OCI-LY1 (cell line): ENCODE measurements around the gene MERTK.

ENCODE experiments used
- H2AFZ ChIP-seq: fragments of 200-600 bp; sonication (generic), shearing (Covaris generic); 2 replicates; pipeline ENCODE4 v1.6.0; 2014; ENCODE audit warnings: antibody characterized with exemption, mild to moderate bottlenecking, low read length
- H3F3A ChIP-seq: fragments of 200-600 bp; sonication (generic), shearing (Covaris generic); 2 replicates; pipeline ENCODE4 v1.6.0; 2014; ENCODE audit warnings: mild to moderate bottlenecking, antibody characterized with exemption, low read length, moderate library complexity; ENCODE audit not compliant: insufficient read depth
- H3K27ac ChIP-seq: fragments of 200-600 bp; sonication (generic); 2 replicates; pipeline ENCODE4 v1.5.1; 2014; ENCODE audit warnings: low read length, mixed run types, mild to moderate bottlenecking, low read depth; ENCODE audit not compliant: poor library complexity, severe bottlenecking
- H3K27me3 ChIP-seq: fragments of 200-600 bp; sonication (generic); 2 replicates; pipeline ENCODE4 v1.6.0; 2014; ENCODE audit warnings: antibody characterized with exemption, mild to moderate bottlenecking, low read length, moderate library complexity; ENCODE audit not compliant: insufficient read depth
- H3K36me3 ChIP-seq: fragments of 200-600 bp; sonication (generic); 2 replicates; pipeline ENCODE4 v1.6.1; 2014; ENCODE audit warnings: mild to moderate bottlenecking, antibody characterized with exemption, low read length, moderate library complexity, mixed read lengths; ENCODE audit not compliant: insufficient read depth
- H3K4me1 ChIP-seq: fragments of 200-600 bp; sonication (generic); 2 replicates; pipeline ENCODE4 v1.5.1; 2014; ENCODE audit warnings: mild to moderate bottlenecking, low read length, moderate library complexity; ENCODE audit not compliant: insufficient read depth, severe bottlenecking
- H3K4me2 ChIP-seq: fragments of 200-600 bp; sonication (generic), shearing (Covaris generic); 2 replicates; pipeline ENCODE4 v1.6.1; 2014; ENCODE audit warnings: low read length
- H3K4me3 ChIP-seq: fragments of 200-600 bp; sonication (generic); 2 replicates; pipeline ENCODE4 v1.5.1; 2014; ENCODE audit warnings: low read length, low read depth, mild to moderate bottlenecking, mixed read lengths; ENCODE audit not compliant: poor library complexity, severe bottlenecking
- H3K79me2 ChIP-seq: fragments of 200-600 bp; shearing (Covaris generic); 2 replicates; pipeline ENCODE4 v1.6.1; 2016; ENCODE audit warnings: mixed run types, low read length, mixed read lengths; ENCODE audit not compliant: insufficient read depth
- H3K9ac ChIP-seq: fragments of 200-600 bp; sonication (generic), shearing (Covaris generic); 2 replicates; pipeline ENCODE4 v1.6.1; 2014; ENCODE audit warnings: mild to moderate bottlenecking, low read length, mixed read lengths
- H3K9me2 ChIP-seq: fragments of 200-600 bp; sonication (generic), shearing (Covaris generic); 2 replicates; pipeline ENCODE4 v1.6.1; 2014; ENCODE audit warnings: low read depth, mild to moderate bottlenecking, low read length, mixed read lengths
- H3K9me3 ChIP-seq: fragments of 200-600 bp; shearing (Covaris generic); 2 replicates; pipeline ENCODE4 v1.6.1; 2014; ENCODE audit warnings: low read length, mixed read lengths
- H4K20me1 ChIP-seq: fragments of 200-600 bp; sonication (generic), shearing (Covaris generic); 2 replicates; pipeline ENCODE4 v1.6.0; 2016; ENCODE audit warnings: mild to moderate bottlenecking, low read length; ENCODE audit not compliant: insufficient read depth
- CTCF ChIP-seq: fragments of 200-600 bp; sonication (generic), shearing (Covaris generic); IDR thresholded peaks from 2 replicates; pipeline ENCODE4 v1.5.1; 2017; ENCODE audit warnings: mild to moderate bottlenecking, antibody characterized with exemption, low read length, moderate library complexity, mixed read lengths
- EZH2 ChIP-seq: fragments of 200-600 bp; sonication (generic), shearing (Covaris generic); IDR thresholded peaks from 2 replicates; pipeline ENCODE4 v1.8.0; 2017; ENCODE audit warnings: borderline replicate concordance, mixed run types, mild to moderate bottlenecking, antibody characterized with exemption, low read length, moderate library complexity, mixed read lengths

Gene MERTK

DNA sequence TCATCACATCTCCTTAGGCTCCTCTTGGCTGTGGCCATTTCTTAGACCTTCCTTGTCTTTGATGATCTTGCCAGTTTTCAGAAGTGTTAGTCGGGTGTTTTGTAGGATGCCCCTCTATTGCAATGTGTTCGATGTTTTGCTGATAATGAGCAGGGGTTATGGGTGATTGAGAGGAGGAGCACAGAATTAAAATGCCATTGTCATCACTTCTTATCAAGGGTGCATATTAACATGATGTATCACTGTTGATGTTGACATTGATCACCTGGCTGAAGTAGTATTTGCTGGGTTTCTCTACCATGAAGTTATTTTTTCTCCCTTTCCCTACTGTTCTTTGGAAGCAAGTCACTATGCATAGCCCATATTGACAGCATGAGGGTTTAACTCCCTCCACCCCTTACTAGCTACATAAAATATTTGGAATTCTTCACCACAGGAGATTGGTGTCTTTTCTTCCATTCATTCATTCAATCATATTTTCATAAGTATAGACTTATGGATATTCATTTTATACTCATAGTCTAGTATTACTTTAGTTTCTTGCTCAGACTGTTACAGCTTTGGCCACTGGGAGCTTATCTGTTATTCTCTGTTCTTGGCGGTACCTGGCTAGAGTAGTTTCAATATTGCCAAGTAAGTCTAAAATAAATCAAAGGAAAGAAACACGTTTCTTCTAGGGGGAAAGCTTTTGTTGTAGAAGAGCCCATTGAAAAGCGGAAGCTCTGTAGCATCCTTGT lies 102.2 kb downstream of the MERTK start:
- TF ChIP-seq CTCF (no peak), EZH2 (no peak)
- Histone ChIP-seq H3K9me3 (no peaks in the 10 kb centered on the region), H3K4me1 (peaks cover 8% of the 10 kb centered on the region), H3K4me2 (no peak overlapping the region), H3K9me2 (no peaks in the 10 kb centered on the region), H3K79me2 (no peaks in the 10 kb centered on the region), H3K27ac (no peak overlapping the region), H3K9ac (no peak overlapping the region), H3K4me3 (no peak overlapping the region), H3K36me3 (no peaks in the 10 kb centered on the region), H4K20me1 (no peaks in the 10 kb centered on the region), H3K27me3 (peaks cover 5% of the 10 kb centered on the region; the same call in 1 of the 2 replicates), H3F3A (no peaks in the 10 kb centered on the region), H2AFZ (no peak overlapping the region)

GRCh38 chr2:112001136-112001715 lies 102.8 kb downstream of the MERTK start:
- H3K36me3 ChIP-seq: no peaks in the 10 kb centered on the region
- H3K27ac ChIP-seq: no peak overlapping the region
- no peaks in the 10 kb centered on the region for H3K9me2 ChIP-seq
- H3K4me3 ChIP-seq: no peak overlapping the region
- H3K27me3 ChIP-seq: 0 out of 2 replicates have a peak, but pooled peaks cover under 1% of the 10 kb centered on the region
- H3K4me2 ChIP-seq: peak overlapping the region; percentile 13; the same call in 1 of the 2 replicates
- no peaks in the 10 kb centered on the region for H3K9me3 ChIP-seq
- no peaks in the 10 kb centered on the region for H3F3A ChIP-seq
- H3K9ac ChIP-seq: no peak overlapping the region
- H3K79me2 ChIP-seq: no peaks in the 10 kb centered on the region
- no peak for TF ChIP-seq CTCF
- no peak for TF ChIP-seq EZH2
- peaks cover 8% of the 10 kb centered on the region for H3K4me1 ChIP-seq
- no peaks in the 10 kb centered on the region for H4K20me1 ChIP-seq
- H2AFZ ChIP-seq: no peak overlapping the region

DNA sequence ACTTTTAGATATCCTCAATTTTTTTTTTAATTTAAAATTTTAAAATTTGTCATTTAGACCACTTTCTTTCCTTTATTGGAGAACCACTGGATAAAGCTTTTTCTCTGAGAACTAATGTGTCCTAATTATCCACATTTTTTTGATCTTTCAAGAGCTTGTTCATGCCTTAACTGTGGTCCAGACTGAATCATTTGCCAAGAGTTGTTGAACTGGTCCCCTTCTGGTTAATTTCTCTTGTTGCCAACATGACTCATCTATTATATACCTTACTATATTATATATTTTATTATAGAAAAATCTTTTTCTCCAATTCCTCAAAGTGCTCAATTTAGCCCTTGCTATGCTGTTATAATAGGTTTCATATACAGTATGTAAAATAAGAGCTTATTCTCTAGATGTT lies 103.5 kb downstream of the MERTK start:
- Histone ChIP-seq H3F3A (no peaks in the 10 kb centered on the region), H3K9ac (no peak overlapping the region), H2AFZ (no peak overlapping the region), H3K4me1 (peaks cover 8% of the 10 kb centered on the region), H4K20me1 (no peaks in the 10 kb centered on the region), H3K4me2 (no peak overlapping the region), H3K9me3 (no peaks in the 10 kb centered on the region), H3K36me3 (no peaks in the 10 kb centered on the region), H3K4me3 (no peak overlapping the region), H3K27me3 (no peaks in the 10 kb centered on the region), H3K79me2 (no peaks in the 10 kb centered on the region), H3K27ac (no peak overlapping the region), H3K9me2 (no peaks in the 10 kb centered on the region)
- TF ChIP-seq EZH2 (no peak), CTCF (no peak)
